ENCODE measurements around the gene GJA5.

Gene GJA5

DNA sequence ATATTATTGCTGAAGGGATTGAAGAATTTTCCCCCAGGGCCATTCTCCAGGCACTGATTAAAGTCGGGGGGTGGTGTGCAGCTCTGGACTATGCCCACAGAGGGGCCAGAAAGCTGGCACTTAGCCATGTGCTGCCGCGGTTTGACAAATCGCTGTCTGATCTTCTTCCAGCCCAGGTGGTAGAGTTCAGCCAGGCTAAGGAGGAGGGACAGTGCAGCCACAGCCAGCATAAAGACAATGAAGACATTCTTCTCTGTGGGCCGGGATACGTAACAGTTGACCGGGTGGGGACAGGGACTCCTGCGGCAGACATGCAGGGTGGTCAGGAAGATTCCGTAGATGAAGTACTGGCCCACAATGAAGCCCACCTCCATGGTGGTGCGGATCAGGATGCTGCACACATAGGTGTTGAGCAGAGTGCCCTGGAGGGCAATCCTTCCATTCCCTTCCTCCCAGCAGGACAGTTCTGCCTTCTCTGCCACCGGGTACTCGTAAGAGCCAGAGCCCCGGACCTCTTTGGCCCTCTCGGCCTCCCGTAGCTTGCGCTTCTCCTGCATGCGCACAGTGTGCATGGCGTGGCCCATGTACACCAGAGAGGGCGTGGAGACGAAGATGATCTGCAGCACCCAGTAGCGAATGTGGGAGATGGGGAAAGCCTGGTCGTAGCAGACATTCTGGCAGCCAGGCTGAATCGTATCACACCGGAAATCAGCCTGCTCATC, 1.9 kb downstream of the GJA5 start:
- Histone ChIP-seq H3K36me3 (ENCODE audit: control insufficient read depth, insufficient read depth, low read length) (no peaks in the 10 kb centered on the region), H3K27me3 (ENCODE audit: control insufficient read depth, insufficient read depth, low read length) (no peaks in the 10 kb centered on the region), H3K9me3 (ENCODE audit: control insufficient read depth, insufficient read depth, low read length) (no peaks in the 10 kb centered on the region), H3K4me3 (ENCODE audit: low read depth, low read length) (no peak overlapping the region), H3K4me1 (ENCODE audit: control insufficient read depth, insufficient read depth, low read length) (no peaks in the 10 kb centered on the region), H3K9ac (ENCODE audit: low read depth, low read length) (no peak overlapping the region)

DNA sequence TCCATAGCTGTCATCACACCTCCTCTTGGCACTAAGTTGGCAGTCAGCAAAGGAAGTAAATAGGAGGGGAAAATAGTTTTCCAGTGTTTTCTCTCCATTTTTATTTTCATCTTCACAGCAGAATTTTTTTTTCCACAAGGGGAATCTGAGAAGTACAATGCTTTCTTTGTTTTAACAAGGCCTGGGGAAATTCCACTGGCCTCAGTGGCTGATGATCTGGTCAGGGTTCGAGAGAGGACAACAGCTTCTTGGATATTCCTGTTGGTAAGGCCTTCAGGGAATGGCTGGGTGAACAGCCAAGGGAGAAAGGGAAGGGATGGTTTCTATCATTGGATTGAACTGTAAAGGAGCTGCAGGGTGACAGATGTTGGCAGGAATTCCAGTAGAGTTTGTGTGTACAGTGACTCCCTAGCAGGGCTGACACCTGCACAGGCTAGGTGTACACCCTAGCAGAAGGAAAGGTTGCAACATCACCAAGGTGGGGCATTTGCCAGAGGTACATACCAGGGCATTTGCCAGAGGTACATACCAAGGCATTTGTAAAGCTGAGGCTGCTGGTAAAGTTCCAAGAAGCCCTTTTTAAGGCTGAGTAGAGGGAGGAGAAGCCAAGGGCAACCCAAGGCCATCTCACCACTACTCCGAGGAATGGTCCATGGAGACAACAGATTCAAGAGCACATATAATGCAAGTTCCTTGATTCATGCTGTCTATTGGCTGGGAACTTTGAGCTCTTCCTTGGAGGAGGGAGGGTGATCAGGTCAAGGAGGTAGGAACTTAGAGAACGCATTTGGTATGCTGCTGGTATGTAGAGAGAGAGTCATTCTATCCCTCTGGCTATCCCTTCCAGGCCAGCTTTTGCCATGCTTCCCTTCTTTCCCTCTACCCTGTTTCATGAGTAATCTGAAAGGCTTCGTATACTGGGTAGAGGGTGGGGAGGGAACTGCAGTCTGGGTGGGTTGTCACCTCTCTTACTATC, 3.1 kb downstream of the GJA5 start:
- no peaks in the 10 kb centered on the region for H3K4me1 ChIP-seq (ENCODE audit: control insufficient read depth, insufficient read depth, low read length)
- H3K9me3 ChIP-seq (ENCODE audit: control insufficient read depth, insufficient read depth, low read length): no peaks in the 10 kb centered on the region
- no peaks in the 10 kb centered on the region for H3K36me3 ChIP-seq (ENCODE audit: control insufficient read depth, insufficient read depth, low read length)
- no peak overlapping the region for H3K9ac ChIP-seq (ENCODE audit: low read depth, low read length)
- H3K27me3 ChIP-seq (ENCODE audit: control insufficient read depth, insufficient read depth, low read length): no peaks in the 10 kb centered on the region
- H3K4me3 ChIP-seq (ENCODE audit: low read depth, low read length): no peak overlapping the region

GRCh38 chr1:147756341-147756740, 4.1 kb downstream of the GJA5 start:
- H3K27me3 ChIP-seq (ENCODE audit: control insufficient read depth, insufficient read depth, low read length): no peaks in the 10 kb centered on the region
- no peak overlapping the region for H3K4me3 ChIP-seq (ENCODE audit: low read depth, low read length)
- no peaks in the 10 kb centered on the region for H3K36me3 ChIP-seq (ENCODE audit: control insufficient read depth, insufficient read depth, low read length)
- no peak overlapping the region for H3K9ac ChIP-seq (ENCODE audit: low read depth, low read length)
- H3K9me3 ChIP-seq (ENCODE audit: control insufficient read depth, insufficient read depth, low read length): no peaks in the 10 kb centered on the region
- H3K4me1 ChIP-seq (ENCODE audit: control insufficient read depth, insufficient read depth, low read length): no peaks in the 10 kb centered on the region

GRCh38 chr1:147754661-147755060, 5.7 kb downstream of the GJA5 start:
- Histone ChIP-seq H3K27me3 (ENCODE audit: control insufficient read depth, insufficient read depth, low read length) (no peaks in the 10 kb centered on the region), H3K9me3 (ENCODE audit: control insufficient read depth, insufficient read depth, low read length) (no peaks in the 10 kb centered on the region), H3K36me3 (ENCODE audit: control insufficient read depth, insufficient read depth, low read length) (no peaks in the 10 kb centered on the region), H3K9ac (ENCODE audit: low read depth, low read length) (no peak overlapping the region), H3K4me3 (ENCODE audit: low read depth, low read length) (no peak overlapping the region), H3K4me1 (ENCODE audit: control insufficient read depth, insufficient read depth, low read length) (no peaks in the 10 kb centered on the region)

DNA sequence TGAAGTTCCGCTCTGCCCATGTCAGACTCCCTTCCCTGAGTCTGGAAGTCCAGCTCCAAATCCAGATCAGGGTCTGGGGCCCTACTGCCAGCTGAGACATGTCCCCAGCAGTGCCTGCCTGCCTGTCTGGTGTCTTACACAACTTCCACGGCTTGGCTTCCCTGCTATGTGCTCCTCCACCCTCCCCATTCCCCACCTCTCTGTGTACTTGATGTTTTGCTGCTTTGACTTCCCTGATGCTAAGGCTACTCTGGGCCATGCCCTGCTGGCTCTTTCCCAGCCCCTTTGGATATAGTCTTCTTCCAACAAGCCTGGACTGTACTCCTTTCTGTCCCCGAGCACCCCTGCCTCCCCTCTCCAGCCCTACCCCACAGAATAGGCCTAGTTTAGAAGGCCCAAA, 7.3 kb downstream of the GJA5 start:
- no peak overlapping the region for H3K9ac ChIP-seq (ENCODE audit: low read depth, low read length)
- H3K9me3 ChIP-seq (ENCODE audit: control insufficient read depth, insufficient read depth, low read length): no peaks in the 10 kb centered on the region
- H3K4me3 ChIP-seq (ENCODE audit: low read depth, low read length): no peak overlapping the region
- H3K27me3 ChIP-seq (ENCODE audit: control insufficient read depth, insufficient read depth, low read length): no peaks in the 10 kb centered on the region
- no peaks in the 10 kb centered on the region for H3K36me3 ChIP-seq (ENCODE audit: control insufficient read depth, insufficient read depth, low read length)
- H3K4me1 ChIP-seq (ENCODE audit: control insufficient read depth, insufficient read depth, low read length): no peaks in the 10 kb centered on the region

DNA sequence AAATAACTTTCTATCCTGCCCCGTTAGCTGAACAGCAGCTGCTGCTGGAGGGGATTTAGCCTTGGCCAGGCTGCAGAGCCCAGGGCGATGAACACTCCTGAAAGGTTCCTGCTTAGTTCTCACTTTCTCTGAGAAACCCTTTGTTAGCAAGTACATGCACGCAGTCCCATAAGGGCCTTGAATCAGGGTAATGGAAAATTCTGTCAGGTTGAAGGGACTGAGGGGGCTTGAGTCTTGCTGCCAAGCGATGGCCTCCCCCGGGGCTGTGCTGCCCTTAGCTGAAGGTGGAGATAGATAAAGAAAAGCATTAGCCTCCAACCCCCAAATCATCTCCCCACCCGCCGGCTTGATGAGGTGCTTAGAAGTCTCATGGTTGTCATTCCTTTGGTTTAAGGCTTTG, 7.9 kb downstream of the GJA5 start:
- H3K27me3 ChIP-seq (ENCODE audit: control insufficient read depth, insufficient read depth, low read length): no peaks in the 10 kb centered on the region
- H3K4me3 ChIP-seq (ENCODE audit: low read depth, low read length): no peak overlapping the region
- no peaks in the 10 kb centered on the region for H3K9me3 ChIP-seq (ENCODE audit: control insufficient read depth, insufficient read depth, low read length)
- H3K4me1 ChIP-seq (ENCODE audit: control insufficient read depth, insufficient read depth, low read length): no peaks in the 10 kb centered on the region
- no peaks in the 10 kb centered on the region for H3K36me3 ChIP-seq (ENCODE audit: control insufficient read depth, insufficient read depth, low read length)
- no peak overlapping the region for H3K9ac ChIP-seq (ENCODE audit: low read depth, low read length)

DNA sequence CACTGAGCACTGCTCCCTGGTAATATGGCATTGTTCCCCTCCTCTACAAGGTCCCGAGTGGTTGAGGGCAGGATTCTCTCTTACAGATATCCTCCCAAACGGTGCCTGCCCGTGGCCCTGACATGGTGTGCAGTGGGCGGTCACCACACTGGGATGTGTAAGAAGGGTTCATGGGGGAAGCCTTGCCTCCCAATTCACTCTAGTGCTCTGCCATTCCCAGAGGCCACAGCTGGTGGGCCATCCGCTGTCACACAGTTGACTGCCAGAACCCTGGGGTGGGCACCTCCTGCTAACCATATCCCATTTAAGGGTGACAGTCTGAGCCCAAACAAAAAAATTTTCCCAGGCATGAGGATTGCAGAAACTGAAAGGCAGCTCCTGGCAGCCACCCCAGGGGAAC, 9.1 kb downstream of the GJA5 start:
- Histone ChIP-seq H3K9me3 (ENCODE audit: control insufficient read depth, insufficient read depth, low read length) (no peaks in the 10 kb centered on the region), H3K4me1 (ENCODE audit: control insufficient read depth, insufficient read depth, low read length) (no peaks in the 10 kb centered on the region), H3K4me3 (ENCODE audit: low read depth, low read length) (no peak overlapping the region), H3K9ac (ENCODE audit: low read depth, low read length) (no peak overlapping the region), H3K36me3 (ENCODE audit: control insufficient read depth, insufficient read depth, low read length) (no peaks in the 10 kb centered on the region), H3K27me3 (ENCODE audit: control insufficient read depth, insufficient read depth, low read length) (no peaks in the 10 kb centered on the region)

- H3K9ac ChIP-seq (ENCODE audit: low read depth, low read length): no peak overlapping the region
- no peaks in the 10 kb centered on the region for H3K9me3 ChIP-seq (ENCODE audit: control insufficient read depth, insufficient read depth, low read length)
- H3K27me3 ChIP-seq (ENCODE audit: control insufficient read depth, insufficient read depth, low read length): no peaks in the 10 kb centered on the region
- no peaks in the 10 kb centered on the region for H3K36me3 ChIP-seq (ENCODE audit: control insufficient read depth, insufficient read depth, low read length)
- H3K4me1 ChIP-seq (ENCODE audit: control insufficient read depth, insufficient read depth, low read length): no peaks in the 10 kb centered on the region
- no peak overlapping the region for H3K4me3 ChIP-seq (ENCODE audit: low read depth, low read length)
Observed at GRCh38 chr1:147750618-147751217, 9.7 kb downstream of the GJA5 start.

DNA sequence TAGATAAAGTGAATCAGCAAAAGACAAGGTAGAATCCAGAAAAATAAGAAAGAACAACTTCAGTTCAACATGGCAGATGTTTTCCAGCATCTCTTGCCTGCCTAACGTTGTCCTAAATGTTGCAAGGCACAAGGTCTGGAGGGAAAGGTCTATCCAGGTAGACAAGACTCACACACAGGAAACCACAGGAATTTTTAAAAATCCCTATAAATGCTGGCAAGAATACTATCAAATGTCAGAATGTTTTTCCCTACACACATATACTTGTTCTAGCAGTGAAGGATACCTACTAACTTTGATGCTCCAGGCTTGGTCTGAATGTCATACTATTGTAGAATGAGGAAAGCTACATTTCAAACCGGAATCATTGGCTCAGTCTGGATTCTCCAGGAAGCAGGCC, 10.6 kb downstream of the GJA5 start:
- Histone ChIP-seq H3K4me1 (ENCODE audit: control insufficient read depth, insufficient read depth, low read length) (no peaks in the 10 kb centered on the region), H3K36me3 (ENCODE audit: control insufficient read depth, insufficient read depth, low read length) (no peaks in the 10 kb centered on the region), H3K9me3 (ENCODE audit: control insufficient read depth, insufficient read depth, low read length) (no peaks in the 10 kb centered on the region), H3K9ac (ENCODE audit: low read depth, low read length) (no peak overlapping the region), H3K4me3 (ENCODE audit: low read depth, low read length) (no peak overlapping the region), H3K27me3 (ENCODE audit: control insufficient read depth, insufficient read depth, low read length) (no peaks in the 10 kb centered on the region)

DNA sequence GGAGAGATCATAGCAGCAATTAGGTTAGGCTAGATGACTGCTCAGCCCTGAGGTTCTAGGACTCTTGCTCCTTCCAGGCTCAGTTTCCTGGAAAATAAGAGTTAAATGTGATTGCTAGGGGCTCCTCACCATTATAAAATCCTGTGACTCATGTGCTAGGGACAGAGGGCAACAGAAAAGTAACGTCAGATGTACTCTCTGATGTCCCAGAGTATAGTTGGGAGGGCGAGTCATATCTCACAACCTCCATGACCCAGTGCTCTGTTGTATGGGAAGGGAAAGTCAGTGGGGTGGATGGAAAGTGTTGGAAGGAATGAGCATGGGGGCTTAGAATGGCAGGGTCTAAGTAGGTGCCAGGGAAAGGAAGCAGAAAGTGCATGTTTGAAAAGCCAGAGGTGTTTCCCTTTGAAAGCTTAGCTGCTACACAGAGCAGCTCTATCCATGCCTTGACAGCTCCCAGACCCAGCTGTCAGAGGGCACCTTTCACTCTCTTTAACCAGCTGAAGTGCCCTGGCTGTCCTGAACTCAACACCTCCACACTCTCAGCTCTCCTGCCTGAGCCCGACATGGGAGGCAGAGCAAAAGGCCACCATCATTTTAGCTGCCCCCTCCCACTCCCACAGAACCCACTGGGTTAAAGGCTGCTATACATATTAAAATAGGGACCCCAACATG, 11.6 kb downstream of the GJA5 start:
- Histone ChIP-seq H3K4me3 (ENCODE audit: low read depth, low read length) (no peak overlapping the region), H3K27me3 (ENCODE audit: control insufficient read depth, insufficient read depth, low read length) (no peaks in the 10 kb centered on the region), H3K36me3 (ENCODE audit: control insufficient read depth, insufficient read depth, low read length) (no peaks in the 10 kb centered on the region), H3K4me1 (ENCODE audit: control insufficient read depth, insufficient read depth, low read length) (no peaks in the 10 kb centered on the region), H3K9me3 (ENCODE audit: control insufficient read depth, insufficient read depth, low read length) (no peaks in the 10 kb centered on the region), H3K9ac (ENCODE audit: low read depth, low read length) (no peak overlapping the region)

GRCh38 chr1:147747966-147748365, 12.4 kb downstream of the GJA5 start:
- H3K4me3 ChIP-seq (ENCODE audit: low read depth, low read length): no peak overlapping the region
- no peaks in the 10 kb centered on the region for H3K4me1 ChIP-seq (ENCODE audit: control insufficient read depth, insufficient read depth, low read length)
- H3K36me3 ChIP-seq (ENCODE audit: control insufficient read depth, insufficient read depth, low read length): no peaks in the 10 kb centered on the region
- no peak overlapping the region for H3K9ac ChIP-seq (ENCODE audit: low read depth, low read length)
- no peaks in the 10 kb centered on the region for H3K27me3 ChIP-seq (ENCODE audit: control insufficient read depth, insufficient read depth, low read length)
- no peaks in the 10 kb centered on the region for H3K9me3 ChIP-seq (ENCODE audit: control insufficient read depth, insufficient read depth, low read length)

All from iPS-15b (cell line).